Neural cell (in vitro differentiated cells): ENCODE results near the gene CYB561D1. TPM values are rescaled to one million over a fixed set of nuclear protein-coding genes. Genes with fewer than 3 reads are reported as not detected.

Experiments used
- H2AFZ ChIP-seq: fragments of 200-600, 300-800 bp; sonication (generic), shearing (Covaris generic); 2 replicates; pipeline ENCODE4 v1.6.0; 2014; ENCODE audit warnings: low read depth, mild to moderate bottlenecking, antibody characterized with exemption, low read length, moderate library complexity
- H3F3A ChIP-seq: fragments of 200-600 bp; shearing (Covaris generic); 2 replicates; pipeline ENCODE4 v1.6.1; 2016; ENCODE audit warnings: mild to moderate bottlenecking, moderate library complexity, mixed read lengths, antibody characterized with exemption, low read length; ENCODE audit not compliant: insufficient read depth, poor library complexity, severe bottlenecking
- H3K27ac ChIP-seq: fragments of 200-600, 300-800 bp; sonication (generic), shearing (Covaris generic); 2 replicates; pipeline ENCODE4 v1.5.1; 2014; ENCODE audit warnings: mild to moderate bottlenecking, low read length, moderate library complexity
- H3K27me3 ChIP-seq: fragments of 300-800, 200-600 bp; sonication (generic), shearing (Covaris generic); 2 replicates; pipeline ENCODE4 v1.6.0; 2014; ENCODE audit warnings: mild to moderate bottlenecking, low read depth, low read length, moderate library complexity; ENCODE audit not compliant: insufficient read depth
- H3K36me3 ChIP-seq: fragments of 300-800, 200-600 bp; sonication (generic), shearing (Covaris generic); 2 replicates; pipeline ENCODE4 v1.5.1; 2014; ENCODE audit warnings: mild to moderate bottlenecking, antibody characterized with exemption, low read length, moderate library complexity; ENCODE audit not compliant: insufficient read depth
- H3K4me2 ChIP-seq: fragments of 300-800, 200-600 bp; sonication (generic), shearing (Covaris generic); 2 replicates; pipeline ENCODE4 v1.6.0; 2014; ENCODE audit warnings: mild to moderate bottlenecking, low read length
- H3K4me3 ChIP-seq: fragments of 300-800, 200-600 bp; sonication (generic), shearing (Covaris generic); 2 replicates; pipeline ENCODE4 v1.5.1; 2014; ENCODE audit warnings: mild to moderate bottlenecking, low read length, moderate library complexity
- H3K79me2 ChIP-seq: fragments of 200-600 bp; shearing (Covaris generic); replicated peaks from 2 replicates; pipeline ENCODE4 v1.6.0; 2014; ENCODE audit warnings: mild to moderate bottlenecking, low read length, moderate library complexity; ENCODE audit not compliant: insufficient read depth
- H3K9ac ChIP-seq: fragments of 300-800, 200-600 bp; sonication (generic), shearing (Covaris generic); 2 replicates; pipeline ENCODE4 v1.6.1; 2016; ENCODE audit warnings: mild to moderate bottlenecking, low read length, mixed read lengths
- H3K9me2 ChIP-seq: fragments of 200-600 bp; shearing (Covaris generic); 2 replicates; pipeline ENCODE4 v1.6.1; 2016; ENCODE audit warnings: mild to moderate bottlenecking, low read length, mixed read lengths; ENCODE audit not compliant: insufficient read depth
- H3K9me3 ChIP-seq: fragments of 200-600, 300-800 bp; sonication (generic), shearing (Covaris generic); 2 replicates; pipeline ENCODE4 v1.6.1; 2016; ENCODE audit warnings: mild to moderate bottlenecking, mixed run types, low read length, moderate library complexity, mixed read lengths
- H4K20me1 ChIP-seq: fragments of 200-600 bp; shearing (Covaris generic); 2 replicates; pipeline ENCODE4 v1.6.1; 2016; ENCODE audit warnings: mild to moderate bottlenecking, mixed run types; ENCODE audit not compliant: insufficient read depth
- EP300 ChIP-seq: fragments of 450-650 bp; conservative IDR thresholded peaks from 2 replicates; pipeline ENCODE4 v1.6.1; 2014; ENCODE audit warnings: antibody characterized with exemption, mild to moderate bottlenecking, moderate library complexity; ENCODE audit not compliant: poor library complexity, severe bottlenecking
- EZH2 ChIP-seq: fragments of 200-600, 300-800 bp; shearing (Covaris generic), sonication (generic); IDR thresholded peaks from 2 replicates; pipeline ENCODE4 v1.6.1; 2014; ENCODE audit warnings: antibody characterized with exemption, low read length, borderline replicate concordance, mild to moderate bottlenecking; ENCODE audit not compliant: insufficient read depth, poor library complexity, severe bottlenecking
- MXI1 ChIP-seq: fragments of 450-650 bp; conservative IDR thresholded peaks from 2 replicates; pipeline ENCODE4 v1.6.1; 2014; ENCODE audit warnings: antibody characterized with exemption, mild to moderate bottlenecking; ENCODE audit not compliant: poor library complexity, severe bottlenecking
- POLR2AphosphoS5 ChIP-seq: IDR thresholded peaks from 2 replicates; pipeline ENCODE4 v1.6.1; 2012
- RAD21 ChIP-seq: fragments of 450-650 bp; conservative IDR thresholded peaks from 2 replicates; pipeline ENCODE4 v1.6.1; 2014; ENCODE audit warnings: antibody characterized with exemption, mild to moderate bottlenecking, moderate library complexity
- SMC3 ChIP-seq: fragments of 450-650 bp; conservative IDR thresholded peaks from 2 replicates; pipeline ENCODE4 v1.6.1; 2014; ENCODE audit warnings: antibody characterized with exemption, mild to moderate bottlenecking, moderate library complexity; ENCODE audit not compliant: poor library complexity
- TAF1 ChIP-seq: IDR thresholded peaks from 2 replicates; pipeline ENCODE4 v1.6.1; 2012; ENCODE audit warnings: low read depth
- polyA plus RNA-seq: library from polyadenylated mRNA; depleted of rRNA; stranded (reverse); fragments of >200 nt; gene quantifications from 2 replicates; pipeline ENCODE4 v1.2.3, GENCODE V29; 2014
- TF ChIP-seq, protein P1 (sequence below): fragments of 450-650 bp; IDR thresholded peaks from 2 replicates; pipeline ENCODE4 v1.5.1; 2014; ENCODE audit warnings: antibody characterized with exemption, mild to moderate bottlenecking, moderate library complexity; ENCODE audit not compliant: poor library complexity, severe bottlenecking
- TF ChIP-seq, protein P2 (sequence below): IDR thresholded peaks from 2 replicates; pipeline ENCODE4 v1.6.1; 2012; ENCODE audit warnings: borderline replicate concordance

The CYB561D1 gene
- polyA plus RNA-seq, 1 donor from 2014 or later, result 7.2 TPM

DNA sequence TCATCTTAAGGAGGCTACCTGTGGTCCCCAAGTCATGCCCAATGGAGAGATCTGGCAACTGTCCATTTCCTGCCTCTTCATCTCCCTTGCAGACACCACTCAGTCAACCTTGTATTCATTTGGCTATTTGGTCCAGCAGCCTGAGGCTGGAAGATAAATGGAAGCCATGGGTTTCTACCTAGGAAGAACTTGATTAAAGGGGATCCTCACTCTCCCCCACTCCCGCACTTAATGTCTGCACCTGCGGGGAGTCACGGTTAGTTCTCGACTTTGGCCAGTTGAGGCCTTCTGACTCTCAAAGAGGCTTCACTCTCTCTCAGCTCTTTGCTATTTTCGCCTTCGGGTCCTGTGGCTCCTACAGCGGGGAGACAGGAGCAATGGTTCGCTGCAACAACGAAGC is 18.6 kb upstream of the CYB561D1 start:
- H3K27me3 ChIP-seq, result peaks cover 20% of the 10 kb centered on the region
- no peaks in the 10 kb centered on the region for H3K9me3 ChIP-seq
- H3K79me2 ChIP-seq, result no peaks in the 10 kb centered on the region
- no peak overlapping the region for H3K9ac ChIP-seq
- TF ChIP-seq EZH2, result no peak
- TF ChIP-seq MXI1, result no peak
- TF ChIP-seq, protein P1, sequence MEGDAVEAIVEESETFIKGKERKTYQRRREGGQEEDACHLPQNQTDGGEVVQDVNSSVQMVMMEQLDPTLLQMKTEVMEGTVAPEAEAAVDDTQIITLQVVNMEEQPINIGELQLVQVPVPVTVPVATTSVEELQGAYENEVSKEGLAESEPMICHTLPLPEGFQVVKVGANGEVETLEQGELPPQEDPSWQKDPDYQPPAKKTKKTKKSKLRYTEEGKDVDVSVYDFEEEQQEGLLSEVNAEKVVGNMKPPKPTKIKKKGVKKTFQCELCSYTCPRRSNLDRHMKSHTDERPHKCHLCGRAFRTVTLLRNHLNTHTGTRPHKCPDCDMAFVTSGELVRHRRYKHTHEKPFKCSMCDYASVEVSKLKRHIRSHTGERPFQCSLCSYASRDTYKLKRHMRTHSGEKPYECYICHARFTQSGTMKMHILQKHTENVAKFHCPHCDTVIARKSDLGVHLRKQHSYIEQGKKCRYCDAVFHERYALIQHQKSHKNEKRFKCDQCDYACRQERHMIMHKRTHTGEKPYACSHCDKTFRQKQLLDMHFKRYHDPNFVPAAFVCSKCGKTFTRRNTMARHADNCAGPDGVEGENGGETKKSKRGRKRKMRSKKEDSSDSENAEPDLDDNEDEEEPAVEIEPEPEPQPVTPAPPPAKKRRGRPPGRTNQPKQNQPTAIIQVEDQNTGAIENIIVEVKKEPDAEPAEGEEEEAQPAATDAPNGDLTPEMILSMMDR, result no peak
- TF ChIP-seq TAF1, result no peak
- no peak for TF ChIP-seq RAD21
- TF ChIP-seq POLR2AphosphoS5, result no peak
- TF ChIP-seq SMC3, result no peak
- TF ChIP-seq, protein P2, sequence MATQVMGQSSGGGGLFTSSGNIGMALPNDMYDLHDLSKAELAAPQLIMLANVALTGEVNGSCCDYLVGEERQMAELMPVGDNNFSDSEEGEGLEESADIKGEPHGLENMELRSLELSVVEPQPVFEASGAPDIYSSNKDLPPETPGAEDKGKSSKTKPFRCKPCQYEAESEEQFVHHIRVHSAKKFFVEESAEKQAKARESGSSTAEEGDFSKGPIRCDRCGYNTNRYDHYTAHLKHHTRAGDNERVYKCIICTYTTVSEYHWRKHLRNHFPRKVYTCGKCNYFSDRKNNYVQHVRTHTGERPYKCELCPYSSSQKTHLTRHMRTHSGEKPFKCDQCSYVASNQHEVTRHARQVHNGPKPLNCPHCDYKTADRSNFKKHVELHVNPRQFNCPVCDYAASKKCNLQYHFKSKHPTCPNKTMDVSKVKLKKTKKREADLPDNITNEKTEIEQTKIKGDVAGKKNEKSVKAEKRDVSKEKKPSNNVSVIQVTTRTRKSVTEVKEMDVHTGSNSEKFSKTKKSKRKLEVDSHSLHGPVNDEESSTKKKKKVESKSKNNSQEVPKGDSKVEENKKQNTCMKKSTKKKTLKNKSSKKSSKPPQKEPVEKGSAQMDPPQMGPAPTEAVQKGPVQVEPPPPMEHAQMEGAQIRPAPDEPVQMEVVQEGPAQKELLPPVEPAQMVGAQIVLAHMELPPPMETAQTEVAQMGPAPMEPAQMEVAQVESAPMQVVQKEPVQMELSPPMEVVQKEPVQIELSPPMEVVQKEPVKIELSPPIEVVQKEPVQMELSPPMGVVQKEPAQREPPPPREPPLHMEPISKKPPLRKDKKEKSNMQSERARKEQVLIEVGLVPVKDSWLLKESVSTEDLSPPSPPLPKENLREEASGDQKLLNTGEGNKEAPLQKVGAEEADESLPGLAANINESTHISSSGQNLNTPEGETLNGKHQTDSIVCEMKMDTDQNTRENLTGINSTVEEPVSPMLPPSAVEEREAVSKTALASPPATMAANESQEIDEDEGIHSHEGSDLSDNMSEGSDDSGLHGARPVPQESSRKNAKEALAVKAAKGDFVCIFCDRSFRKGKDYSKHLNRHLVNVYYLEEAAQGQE, result no peak
- TF ChIP-seq EP300, result no peak
- H2AFZ ChIP-seq, result no peak overlapping the region
- H3K9me2 ChIP-seq, result no peaks in the 10 kb centered on the region
- H3K4me3 ChIP-seq, result no peak overlapping the region
- no peaks in the 10 kb centered on the region for H4K20me1 ChIP-seq
- no peak overlapping the region for H3K27ac ChIP-seq
- H3K36me3 ChIP-seq, result no peaks in the 10 kb centered on the region
- H3K4me2 ChIP-seq, result no peak overlapping the region
- H3F3A ChIP-seq, result no peaks in the 10 kb centered on the region

DNA sequence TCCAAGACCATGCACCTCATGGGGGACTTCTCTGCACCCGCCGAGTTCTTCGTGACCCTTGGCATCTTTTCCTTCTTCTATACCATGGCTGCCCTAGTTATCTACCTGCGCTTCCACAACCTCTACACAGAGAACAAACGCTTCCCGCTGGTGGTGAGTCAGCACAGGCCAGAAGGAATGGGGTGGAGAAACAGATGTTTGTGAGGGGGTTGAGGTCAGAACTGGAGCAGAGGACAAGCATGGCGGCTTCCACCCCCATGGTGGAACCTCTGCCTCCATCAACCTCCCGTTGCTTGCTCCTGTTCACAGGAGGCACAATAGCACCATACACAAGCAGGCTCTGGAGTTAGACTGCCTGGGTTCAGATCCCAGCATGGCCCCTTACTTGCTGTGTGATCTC is 17.1 kb upstream of the CYB561D1 start:
- no peaks in the 10 kb centered on the region for H4K20me1 ChIP-seq
- peaks cover 9% of the 10 kb centered on the region for H3K27me3 ChIP-seq
- no peaks in the 10 kb centered on the region for H3F3A ChIP-seq
- H3K36me3 ChIP-seq, result no peaks in the 10 kb centered on the region
- H3K9me2 ChIP-seq, result no peaks in the 10 kb centered on the region
- no peaks in the 10 kb centered on the region for H3K9me3 ChIP-seq
- no peaks in the 10 kb centered on the region for H3K79me2 ChIP-seq
- no peak overlapping the region for H3K9ac ChIP-seq
- no peak overlapping the region for H3K4me2 ChIP-seq
- no peak overlapping the region for H3K27ac ChIP-seq
- TF ChIP-seq SMC3 (no peak), EP300 (no peak), MXI1 (no peak), TAF1 (no peak), EZH2 (no peak), POLR2AphosphoS5 (no peak), RAD21 (no peak)
- TF ChIP-seq, protein P2, result no peak
- TF ChIP-seq, protein P1, result no peak
- H3K4me3 ChIP-seq, result no peak overlapping the region
- no peak overlapping the region for H2AFZ ChIP-seq
